ENCODE results near the gene IL20RA. TPM values are rescaled to one million over a fixed set of nuclear protein-coding genes. Genes with fewer than 3 reads are reported as not detected.

IL20RA gene
- total RNA-seq, 1 donor, result 0.43 TPM

- no peak overlapping the region for H3K4me3 ChIP-seq (ENCODE audit: low read depth, low read length)
- no peak for TF ChIP-seq CTCF (IDR thresholded peaks at IDR 0.05; ENCODE audit: insufficient read depth, low read depth, low read length)
- DNase-seq (ENCODE audit: low read depth), result no peak
These were observed 94.2 kb downstream of the IL20RA start for GRCh38 chr6:136950436-136951126.

Small RNAs within 50 kb of the gene (small RNA-seq; reads per million reads assigned to genes)
- gene RPL35AP3, result not detected

Other genes with a start within 250 kb of the IL20RA start
- gene PEX7, start 222.4 kb downstream of the IL20RA start, total RNA-seq, result 7.4 and 8.6 TPM in 2 replicates
- gene SLC35D3, start 122.7 kb downstream of the IL20RA start, total RNA-seq, result not detected in 2 replicates
- not detected in 2 replicates for gene IL22RA2, start 128.7 kb upstream of the IL20RA start, total RNA-seq
- gene IFNGR1, start 174.4 kb upstream of the IL20RA start, total RNA-seq, result 26.7 and 47.5 TPM in 2 replicates

Measured in fibroblast of villous mesenchyme (primary cell).